ENCODE results near the gene ADAMTS12. TPM values are rescaled to one million over a fixed set of nuclear protein-coding genes. Genes with fewer than 3 reads are reported as not detected.

The ADAMTS12 gene
- total and polyA plus RNA-seq, 2 donors (not counting 1 experiment from before 2014, with no cell fraction given) = 10.7 to 44.8 TPM

DNA sequence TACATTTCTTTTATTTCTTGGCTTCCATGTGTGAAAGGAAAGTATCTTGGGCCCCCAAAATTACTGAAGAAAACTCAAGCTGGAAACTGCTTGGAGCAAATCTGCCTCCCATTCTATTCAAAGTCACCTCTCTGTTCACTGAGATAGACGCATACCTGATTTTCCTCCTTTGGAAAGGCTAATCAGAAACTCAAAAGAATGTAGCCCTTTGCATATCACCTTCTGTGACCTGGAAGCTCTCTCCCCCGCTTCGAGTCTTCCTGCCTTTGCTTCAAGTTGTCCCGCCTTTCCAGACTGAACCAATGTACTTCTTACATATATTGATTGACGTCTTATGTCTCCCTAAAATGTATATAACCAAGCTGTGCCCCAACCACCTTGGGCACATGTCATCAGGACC lies 39.3 kb upstream of the ADAMTS12 start:
- Histone ChIP-seq H3K27ac (ENCODE audit: insufficient read depth, low read length) (no peak overlapping the region), H3K9me3 (ENCODE audit: control insufficient read depth, insufficient read depth, low read depth, low read length) (no peaks in the 10 kb centered on the region), H3K9ac (ENCODE audit: insufficient read depth, low read length) (no peak overlapping the region), H3K4me2 (ENCODE audit: extremely low read depth, insufficient read depth, low read length) (no peak overlapping the region), H3K27me3 (ENCODE audit: control insufficient read depth, insufficient read depth, low read length) (no peaks in the 10 kb centered on the region), H3K36me3 (ENCODE audit: control insufficient read depth, insufficient read depth, low read length) (no peaks in the 10 kb centered on the region), H3K4me1 (ENCODE audit: control insufficient read depth, extremely low read depth, insufficient read depth, low read length) (no peaks in the 10 kb centered on the region), H3K79me2 (ENCODE audit: control insufficient read depth, insufficient read depth, low read length) (no peaks in the 10 kb centered on the region), H2AFZ (ENCODE audit: low read length) (no peak overlapping the region), H4K20me1 (ENCODE audit: control insufficient read depth, extremely low read depth, insufficient read depth, low read length) (no peaks in the 10 kb centered on the region), H3K4me3 (replicated peaks in 1 of 4; ENCODE audit: control extremely low read depth in 1 of 4, insufficient read depth in 1 of 4, low read depth in 3 of 4, low read length in 4 of 4) (no peak overlapping the region)
- TF ChIP-seq EZH2 (IDR thresholded peaks at IDR 0.05; ENCODE audit: low read length, missing control alignments) = no peak
- TF ChIP-seq, protein P1, sequence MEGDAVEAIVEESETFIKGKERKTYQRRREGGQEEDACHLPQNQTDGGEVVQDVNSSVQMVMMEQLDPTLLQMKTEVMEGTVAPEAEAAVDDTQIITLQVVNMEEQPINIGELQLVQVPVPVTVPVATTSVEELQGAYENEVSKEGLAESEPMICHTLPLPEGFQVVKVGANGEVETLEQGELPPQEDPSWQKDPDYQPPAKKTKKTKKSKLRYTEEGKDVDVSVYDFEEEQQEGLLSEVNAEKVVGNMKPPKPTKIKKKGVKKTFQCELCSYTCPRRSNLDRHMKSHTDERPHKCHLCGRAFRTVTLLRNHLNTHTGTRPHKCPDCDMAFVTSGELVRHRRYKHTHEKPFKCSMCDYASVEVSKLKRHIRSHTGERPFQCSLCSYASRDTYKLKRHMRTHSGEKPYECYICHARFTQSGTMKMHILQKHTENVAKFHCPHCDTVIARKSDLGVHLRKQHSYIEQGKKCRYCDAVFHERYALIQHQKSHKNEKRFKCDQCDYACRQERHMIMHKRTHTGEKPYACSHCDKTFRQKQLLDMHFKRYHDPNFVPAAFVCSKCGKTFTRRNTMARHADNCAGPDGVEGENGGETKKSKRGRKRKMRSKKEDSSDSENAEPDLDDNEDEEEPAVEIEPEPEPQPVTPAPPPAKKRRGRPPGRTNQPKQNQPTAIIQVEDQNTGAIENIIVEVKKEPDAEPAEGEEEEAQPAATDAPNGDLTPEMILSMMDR (conservative IDR thresholded peaks at IDR 0.05 in 1 of 2, IDR thresholded peaks at IDR 0.05 in 1 of 2; ENCODE audit: low read depth in 1 of 2, low read length in 2 of 2) = no peak
- DNase-seq (ENCODE audit: low read depth in 2 of 2) = no peak

DNA sequence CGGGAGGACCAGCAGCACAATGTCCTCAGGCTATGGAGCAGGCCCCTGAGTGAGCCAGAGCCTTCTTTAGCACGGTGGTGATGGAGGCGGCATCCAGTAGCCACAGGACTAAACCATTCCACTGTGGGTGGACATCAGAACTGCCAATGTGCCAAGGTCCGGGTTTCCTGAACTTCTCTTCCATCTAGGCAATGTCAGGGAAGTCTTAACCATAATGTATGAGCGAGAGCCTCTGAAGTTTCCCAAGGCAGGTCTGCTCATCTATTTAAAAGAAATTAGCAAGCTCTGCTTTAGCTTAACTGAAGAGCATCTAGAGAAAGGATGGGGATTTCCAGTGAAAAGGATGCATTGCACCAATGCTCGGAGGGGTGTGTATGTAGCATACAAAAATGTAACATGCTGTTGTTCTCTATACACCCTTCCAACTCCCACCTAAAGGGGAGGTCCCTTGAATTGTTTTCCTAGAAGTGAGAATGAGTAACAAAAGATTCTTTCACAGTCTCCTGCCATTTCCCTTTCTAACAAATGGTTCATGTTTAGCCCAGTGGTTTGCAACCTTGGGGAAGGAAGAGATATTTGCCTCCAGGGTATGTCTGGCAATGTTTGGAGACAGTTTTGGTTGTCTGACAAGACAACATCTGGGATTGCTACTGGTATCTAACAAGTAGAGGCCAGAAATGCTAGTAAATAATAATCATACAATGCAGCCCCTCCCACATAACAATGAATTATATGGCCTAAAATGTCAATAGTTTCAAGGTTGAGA lies 38.3 kb upstream of the ADAMTS12 start:
- H3K4me3 ChIP-seq (replicated peaks in 1 of 4; ENCODE audit: control extremely low read depth in 1 of 4, insufficient read depth in 1 of 4, low read depth in 3 of 4, low read length in 4 of 4) = no peak overlapping the region
- H3K4me1 ChIP-seq (ENCODE audit: control insufficient read depth, extremely low read depth, insufficient read depth, low read length) = no peaks in the 10 kb centered on the region
- no peaks in the 10 kb centered on the region for H3K36me3 ChIP-seq (ENCODE audit: control insufficient read depth, insufficient read depth, low read length)
- H3K4me2 ChIP-seq (ENCODE audit: extremely low read depth, insufficient read depth, low read length) = no peak overlapping the region
- no peak overlapping the region for H3K9ac ChIP-seq (ENCODE audit: insufficient read depth, low read length)
- no peak for DNase-seq (ENCODE audit: low read depth in 2 of 2)
- no peaks in the 10 kb centered on the region for H3K9me3 ChIP-seq (ENCODE audit: control insufficient read depth, insufficient read depth, low read depth, low read length)
- no peaks in the 10 kb centered on the region for H3K79me2 ChIP-seq (ENCODE audit: control insufficient read depth, insufficient read depth, low read length)
- H2AFZ ChIP-seq (ENCODE audit: low read length) = no peak overlapping the region
- no peak overlapping the region for H3K27ac ChIP-seq (ENCODE audit: insufficient read depth, low read length)
- no peaks in the 10 kb centered on the region for H3K27me3 ChIP-seq (ENCODE audit: control insufficient read depth, insufficient read depth, low read length)
- TF ChIP-seq EZH2 (IDR thresholded peaks at IDR 0.05; ENCODE audit: low read length, missing control alignments) = no peak
- TF ChIP-seq, protein P1 (conservative IDR thresholded peaks at IDR 0.05 in 1 of 2, IDR thresholded peaks at IDR 0.05 in 1 of 2; ENCODE audit: low read depth in 1 of 2, low read length in 2 of 2) = no peak
- no peaks in the 10 kb centered on the region for H4K20me1 ChIP-seq (ENCODE audit: control insufficient read depth, extremely low read depth, insufficient read depth, low read length)

DNA sequence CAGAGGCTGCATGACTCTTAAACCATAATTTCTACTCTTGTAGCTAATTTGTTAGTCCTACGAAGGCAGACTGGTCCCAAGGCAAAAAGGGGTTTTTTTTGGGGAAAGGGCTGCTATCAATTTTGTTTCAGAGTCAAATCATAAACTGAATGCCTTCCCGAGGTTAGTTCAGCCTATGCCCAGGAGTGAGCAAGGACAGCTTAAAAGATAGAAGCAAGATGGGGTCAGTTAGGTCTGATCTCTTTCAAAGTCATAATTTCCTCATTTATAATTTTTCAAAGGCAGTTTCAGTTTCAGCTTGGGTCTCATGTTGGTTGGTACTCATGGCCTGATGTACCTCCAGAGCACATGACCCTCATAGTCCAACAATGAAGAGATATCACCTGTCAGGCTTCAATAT lies 36.5 kb upstream of the ADAMTS12 start:
- H4K20me1 ChIP-seq (ENCODE audit: control insufficient read depth, extremely low read depth, insufficient read depth, low read length) = no peaks in the 10 kb centered on the region
- no peaks in the 10 kb centered on the region for H3K9me3 ChIP-seq (ENCODE audit: control insufficient read depth, insufficient read depth, low read depth, low read length)
- H3K27me3 ChIP-seq (ENCODE audit: control insufficient read depth, insufficient read depth, low read length) = no peaks in the 10 kb centered on the region
- H3K9ac ChIP-seq (ENCODE audit: insufficient read depth, low read length) = no peak overlapping the region
- no peak overlapping the region for H3K4me2 ChIP-seq (ENCODE audit: extremely low read depth, insufficient read depth, low read length)
- H3K4me1 ChIP-seq (ENCODE audit: control insufficient read depth, extremely low read depth, insufficient read depth, low read length) = no peaks in the 10 kb centered on the region
- no peaks in the 10 kb centered on the region for H3K79me2 ChIP-seq (ENCODE audit: control insufficient read depth, insufficient read depth, low read length)
- H2AFZ ChIP-seq (ENCODE audit: low read length) = no peak overlapping the region
- TF ChIP-seq, protein P1 (conservative IDR thresholded peaks at IDR 0.05 in 1 of 2, IDR thresholded peaks at IDR 0.05 in 1 of 2; ENCODE audit: low read depth in 1 of 2, low read length in 2 of 2) = no peak
- TF ChIP-seq EZH2 (IDR thresholded peaks at IDR 0.05; ENCODE audit: low read length, missing control alignments) = no peak
- DNase-seq (ENCODE audit: low read depth in 2 of 2) = no peak
- H3K4me3 ChIP-seq (replicated peaks in 1 of 4; ENCODE audit: control extremely low read depth in 1 of 4, insufficient read depth in 1 of 4, low read depth in 3 of 4, low read length in 4 of 4) = no peak overlapping the region
- no peak overlapping the region for H3K27ac ChIP-seq (ENCODE audit: insufficient read depth, low read length)
- H3K36me3 ChIP-seq (ENCODE audit: control insufficient read depth, insufficient read depth, low read length) = no peaks in the 10 kb centered on the region
